K562 (cell line): ENCODE results near the gene CAPRIN2. TPM values are rescaled to one million over a fixed set of nuclear protein-coding genes. Genes with fewer than 3 reads are reported as not detected.

Experiments
- KLF1 ChIP-seq: fragments of 450-650 bp; IDR thresholded peaks from 2 replicates; pipeline ENCODE4 v1.6.1; 2016; ENCODE audit warnings: missing genetic modification characterization, missing compliant biosample characterization
- RERE ChIP-seq: sonication (generic); formaldehyde crosslinking; IDR thresholded peaks from 2 replicates; pipeline ENCODE4 v1.8.0; 2023; ENCODE audit warnings: missing genetic modification reagents, mild to moderate bottlenecking, borderline replicate concordance
- TEAD4 ChIP-seq, 2 experiments: sonication (generic) in 1 of 2; formaldehyde crosslinking in 1 of 2; IDR thresholded peaks; 2 replicates each; pipeline versions ENCODE4 v1.6.1 to v1.8.0; 2012 to 2022; ENCODE audit warnings: borderline replicate concordance in 1 of 2, inconsistent platforms in 1 of 2, low read length in 1 of 2, mild to moderate bottlenecking in 1 of 2, missing genetic modification reagents in 1 of 2
- ZNF318 ChIP-seq, 2 experiments: fragments of 450-650 bp; IDR thresholded peaks; 2 replicates each; pipeline ENCODE4 v1.6.1; 2016; ENCODE audit warnings: mild to moderate bottlenecking in 2 of 2, borderline replicate concordance in 1 of 2, low read depth in 1 of 2, moderate library complexity in 1 of 2
- ZZZ3 ChIP-seq: fragments of 450-650 bp; IDR thresholded peaks from 2 replicates; pipeline ENCODE4 v1.6.1; 2016; ENCODE audit warnings: antibody characterized with exemption, mild to moderate bottlenecking, moderate library complexity
- polyA plus RNA-seq, 8 experiments: library from polyadenylated mRNA; depleted of rRNA in 4 of 8; stranded (reverse) in 5 of 8; unstranded in 3 of 8; fragments of >200 nt; fragmentation: Nextera tagmentation in 2 of 8; fragmentation: Illumina TruSeq in 1 of 8; extraction: Ambion mirVana in 2 of 8; extraction: Trizol in 1 of 8; gene quantifications; 2 replicates each; pipeline versions ENCODE4 v1.2.1 to v1.2.3, GENCODE V29; 2011 to 2014; ENCODE audit warnings: inconsistent platforms in 1 of 8, missing spikeins in 1 of 8
- total RNA-seq, 7 experiments: library from RNA; depleted of rRNA in 6 of 7; stranded (reverse); fragments of >200 nt in 6 of 7; fragmentation: Illumina TruSeq in 2 of 7; extraction: Trizol in 2 of 7; gene quantifications; 2 replicates each; pipeline versions ENCODE4 v1.2.1 to v1.2.3, GENCODE V29; 2011 to 2021; ENCODE audit warnings: low replicate concordance in 1 of 7

The CAPRIN2 gene
- total and polyA plus RNA-seq, 9 of the 15 experiments (the other 6 are each of a cell fraction or from before 2014, with no cell fraction given): 2.3 to 14.5 (median 8.9) TPM

DNA sequence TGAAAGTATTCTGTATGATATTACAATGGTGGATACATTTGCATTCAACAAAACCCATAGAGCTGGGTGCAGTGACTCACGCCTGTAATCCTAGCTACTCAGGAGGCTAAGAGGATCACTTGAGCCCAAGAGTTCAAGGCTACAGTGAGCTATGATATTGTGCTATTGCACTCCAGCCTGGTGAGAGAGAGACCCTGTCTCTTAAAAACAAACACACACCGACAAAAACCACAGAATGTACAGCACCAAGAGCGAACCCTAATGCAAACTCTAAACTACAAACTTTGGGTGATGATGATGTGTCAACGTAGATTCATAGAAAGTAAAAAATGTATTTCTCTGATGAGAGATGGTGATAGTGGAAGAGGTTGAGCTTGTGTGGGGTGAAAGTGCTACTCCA, 8.6 kb downstream of the CAPRIN2 start (continued):
- TF ChIP-seq RERE (CRISPR knock-in tag) (no peak), ZNF318 (IDR thresholded peaks at IDR 0.05; ENCODE audit: borderline replicate concordance in 1 of 2, low read depth in 1 of 2) (no peak), ZZZ3 (no peak), KLF1 (no peak), TEAD4 (IDR thresholded peaks at IDR 0.05; ENCODE audit: low read length) (no peak), TEAD4 (CRISPR knock-in tag; IDR thresholded peaks at IDR 0.05; ENCODE audit: borderline replicate concordance) (no peak)
